ENCODE data around the gene CAMLG. TPM values are rescaled to one million over a fixed set of nuclear protein-coding genes. Genes with fewer than 3 reads are reported as not detected.

The CAMLG gene
- total RNA-seq, 1 donor from 2014 or later, result 27.0 TPM

DNA sequence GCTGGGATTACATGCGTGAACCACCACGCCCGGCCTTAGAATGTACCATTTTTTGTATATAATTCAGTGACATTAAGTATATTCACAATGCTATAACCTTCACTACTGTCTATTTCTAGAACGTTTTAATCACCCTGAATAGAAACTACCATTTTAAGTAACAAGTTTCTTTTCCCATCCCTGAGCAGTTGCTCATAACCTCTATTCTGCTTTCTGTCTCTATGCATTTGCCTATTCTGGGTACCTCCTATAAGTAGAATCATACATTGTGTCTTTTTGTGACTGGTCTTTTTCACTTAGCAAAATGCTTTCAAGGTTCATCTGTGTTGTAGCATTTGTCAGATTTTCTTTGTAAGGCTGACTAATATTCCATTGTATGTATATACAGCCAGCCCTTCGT lies 60.1 kb downstream of the CAMLG start:
- Histone ChIP-seq H3K4me1 (no peaks in the 10 kb centered on the region), H3K4me3 (no peak overlapping the region), H3K9me3 (no peaks in the 10 kb centered on the region), H3K27ac (no peak overlapping the region), H3K27me3 (no peaks in the 10 kb centered on the region), H3K36me3 (peaks cover 86% of the 10 kb centered on the region)
- intact Hi-C loops (cut with DNase I), result loop anchor here (10.0 kb wide), 1 partner anchor 114 kb away; no protein-coding TSS in a partner anchor
- no peak for ATAC-seq
- no peak for DNase-seq
- TF ChIP-seq, protein P1, sequence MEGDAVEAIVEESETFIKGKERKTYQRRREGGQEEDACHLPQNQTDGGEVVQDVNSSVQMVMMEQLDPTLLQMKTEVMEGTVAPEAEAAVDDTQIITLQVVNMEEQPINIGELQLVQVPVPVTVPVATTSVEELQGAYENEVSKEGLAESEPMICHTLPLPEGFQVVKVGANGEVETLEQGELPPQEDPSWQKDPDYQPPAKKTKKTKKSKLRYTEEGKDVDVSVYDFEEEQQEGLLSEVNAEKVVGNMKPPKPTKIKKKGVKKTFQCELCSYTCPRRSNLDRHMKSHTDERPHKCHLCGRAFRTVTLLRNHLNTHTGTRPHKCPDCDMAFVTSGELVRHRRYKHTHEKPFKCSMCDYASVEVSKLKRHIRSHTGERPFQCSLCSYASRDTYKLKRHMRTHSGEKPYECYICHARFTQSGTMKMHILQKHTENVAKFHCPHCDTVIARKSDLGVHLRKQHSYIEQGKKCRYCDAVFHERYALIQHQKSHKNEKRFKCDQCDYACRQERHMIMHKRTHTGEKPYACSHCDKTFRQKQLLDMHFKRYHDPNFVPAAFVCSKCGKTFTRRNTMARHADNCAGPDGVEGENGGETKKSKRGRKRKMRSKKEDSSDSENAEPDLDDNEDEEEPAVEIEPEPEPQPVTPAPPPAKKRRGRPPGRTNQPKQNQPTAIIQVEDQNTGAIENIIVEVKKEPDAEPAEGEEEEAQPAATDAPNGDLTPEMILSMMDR (IDR thresholded peaks at IDR 0.05), result no peak

Other genes starting within 250 kb of the CAMLG start
- gene JADE2, start 212.9 kb upstream of the CAMLG start, total RNA-seq, result 86.7 TPM
- 75.9 TPM for gene SAR1B, start 105.7 kb upstream of the CAMLG start, total RNA-seq
- 21.7 TPM for gene SEC24A, start 89.8 kb upstream of the CAMLG start, total RNA-seq
- gene DDX46, start 20.2 kb downstream of the CAMLG start, total RNA-seq, result 37.4 TPM
- 44.9 TPM for gene C5orf24, start 107.4 kb downstream of the CAMLG start, total RNA-seq
- 60.6 TPM for gene TXNDC15, start 135.8 kb downstream of the CAMLG start, total RNA-seq
- gene PCBD2, start 166.6 kb downstream of the CAMLG start, total RNA-seq, result 11.2 TPM
- gene CATSPER3, start 229.4 kb downstream of the CAMLG start, total RNA-seq, result 0.87 TPM